SK-N-MC (cell line): ENCODE data around the gene PPIH.

Experiments used
- EZH2 ChIP-seq: fragments of 200-600 bp; sonication (generic); IDR thresholded peaks from one replicate; pipeline ENCODE4 v1.6.1; 2017; ENCODE audit warnings: antibody characterized with exemption
- POLR2AphosphoS5 ChIP-seq: IDR thresholded peaks from 2 replicates; pipeline ENCODE4 v1.6.1; 2012; ENCODE audit warnings: mild to moderate bottlenecking, low read depth, low read length, borderline replicate concordance

GRCh38 chr1:42639116-42639515 lies 19.1 kb upstream of the PPIH start:
- TF ChIP-seq POLR2AphosphoS5 (no peak), EZH2 (no peak)
